SK-N-SH treated with all-trans-retinoic acid at 6 μM for 48 hours (cell line): ENCODE measurements around the gene CEP85.

Experiments
- ATAC-seq: fragments of 200-7000 bp; cut with Tn5 transposase; 3 replicates; pipeline ENCODE4 v1.9.1; 2020; ENCODE audit warnings: mild to moderate bottlenecking, moderate library complexity
- ARNTL ChIP-seq: fragments of 450-650 bp; formaldehyde crosslinking; IDR thresholded peaks from 2 replicates; pipeline ENCODE4 v1.5.0; 2020; ENCODE audit warnings: low read depth, mild to moderate bottlenecking, moderate library complexity, borderline replicate concordance
- BACH2 ChIP-seq: fragments of 250-450 bp; sonication (Bioruptor Pico); IDR thresholded peaks from 2 replicates; pipeline ENCODE4 v1.9.0; 2021; ENCODE audit warnings: mild to moderate bottlenecking, borderline replicate concordance
- CSDC2 ChIP-seq: fragments of 250-450 bp; sonication (Bioruptor Pico); IDR thresholded peaks from 2 replicates; pipeline ENCODE4 v1.5.0; 2020; ENCODE audit warnings: mild to moderate bottlenecking, moderate library complexity
- ESRRG ChIP-seq: fragments of 250-450 bp; sonication (Bioruptor Pico); IDR thresholded peaks from 2 replicates; pipeline ENCODE4 v1.6.1; 2021; ENCODE audit warnings: mild to moderate bottlenecking
- GLIS3 ChIP-seq: fragments of 250-450 bp; sonication (Bioruptor Pico); IDR thresholded peaks from 2 replicates; pipeline ENCODE4 v1.5.0; 2020; ENCODE audit warnings: mild to moderate bottlenecking, moderate library complexity
- ISL1 ChIP-seq: fragments of 250-450 bp; sonication (Bioruptor Pico); IDR thresholded peaks from 2 replicates; pipeline ENCODE4 v2.1.2; 2022; ENCODE audit warnings: mild to moderate bottlenecking, moderate library complexity
- OSR1 ChIP-seq: fragments of 250-450 bp; sonication (Bioruptor Pico); IDR thresholded peaks from 2 replicates; pipeline ENCODE4 v1.8.0; 2022; ENCODE audit warnings: moderate library complexity, mild to moderate bottlenecking, inconsistent platforms
- PPARA ChIP-seq: fragments of 250-450 bp; sonication (Bioruptor Pico); IDR thresholded peaks from 2 replicates; pipeline ENCODE4 v1.5.0; 2020; ENCODE audit warnings: mild to moderate bottlenecking, borderline replicate concordance
- RARB ChIP-seq: fragments of 250-450 bp; sonication (Bioruptor Pico); IDR thresholded peaks from 2 replicates; pipeline ENCODE4 v1.8.0; 2021; ENCODE audit warnings: mild to moderate bottlenecking, moderate library complexity
- SNAI2 ChIP-seq: fragments of 250-450 bp; sonication (Bioruptor Pico); IDR thresholded peaks from 2 replicates; pipeline ENCODE4 v1.5.0; 2020; ENCODE audit warnings: mild to moderate bottlenecking, moderate library complexity
- TCF4 ChIP-seq: fragments of 250-450 bp; sonication (Bioruptor Pico); IDR thresholded peaks from 2 replicates; pipeline ENCODE4 v1.8.0; 2021; ENCODE audit warnings: mild to moderate bottlenecking, moderate library complexity, borderline replicate concordance
- TOX ChIP-seq: fragments of 250-450 bp; sonication (Bioruptor Pico); IDR thresholded peaks from 2 replicates; pipeline ENCODE4 v1.8.0; 2021; ENCODE audit warnings: mild to moderate bottlenecking, moderate library complexity, borderline replicate concordance
- ZC3H10 ChIP-seq: fragments of 250-450 bp; sonication (Bioruptor Pico); IDR thresholded peaks from 2 replicates; pipeline ENCODE4 v1.5.1; 2021; ENCODE audit warnings: mild to moderate bottlenecking, moderate library complexity
- ZFP3 ChIP-seq: fragments of 250-450 bp; sonication (Bioruptor Pico); IDR thresholded peaks from 2 replicates; pipeline ENCODE4 v1.5.0; 2020; ENCODE audit warnings: mild to moderate bottlenecking, moderate library complexity
- ZFP30 ChIP-seq: fragments of 450-650 bp; formaldehyde crosslinking; IDR thresholded peaks from 2 replicates; pipeline ENCODE4 v1.5.0; 2022; ENCODE audit warnings: mild to moderate bottlenecking, moderate library complexity
- ZNF8 ChIP-seq: fragments of 450-650 bp; formaldehyde crosslinking; IDR thresholded peaks from 2 replicates; pipeline ENCODE4 v1.5.0; 2020; ENCODE audit warnings: mild to moderate bottlenecking, moderate library complexity
- TF ChIP-seq, protein P1 (sequence below): fragments of 250-450 bp; sonication (Bioruptor Pico); IDR thresholded peaks from 2 replicates; pipeline ENCODE4 v1.5.1; 2021; ENCODE audit warnings: mild to moderate bottlenecking, moderate library complexity
- TF ChIP-seq, protein P2 (sequence below): fragments of 250-450 bp; sonication (Bioruptor Pico); IDR thresholded peaks from 2 replicates; pipeline ENCODE4 v1.8.0; 2021; ENCODE audit warnings: low read depth, mild to moderate bottlenecking, moderate library complexity, borderline replicate concordance
- TF ChIP-seq, protein P3 (sequence below): fragments of 250-450 bp; sonication (Bioruptor Pico); IDR thresholded peaks from 2 replicates; pipeline ENCODE4 v1.5.1; 2020; ENCODE audit warnings: low read depth, mild to moderate bottlenecking, moderate library complexity
- TF ChIP-seq, protein P4 (sequence below): fragments of 250-450 bp; sonication (Bioruptor Pico); IDR thresholded peaks from 2 replicates; pipeline ENCODE4 v1.5.0; 2020; ENCODE audit warnings: mild to moderate bottlenecking, moderate library complexity
- TF ChIP-seq, protein P5 (sequence below): fragments of 250-450 bp; sonication (Bioruptor Pico); IDR thresholded peaks from 2 replicates; pipeline ENCODE4 v1.8.0; 2020; ENCODE audit warnings: mild to moderate bottlenecking, moderate library complexity, borderline replicate concordance

CEP85 gene

DNA sequence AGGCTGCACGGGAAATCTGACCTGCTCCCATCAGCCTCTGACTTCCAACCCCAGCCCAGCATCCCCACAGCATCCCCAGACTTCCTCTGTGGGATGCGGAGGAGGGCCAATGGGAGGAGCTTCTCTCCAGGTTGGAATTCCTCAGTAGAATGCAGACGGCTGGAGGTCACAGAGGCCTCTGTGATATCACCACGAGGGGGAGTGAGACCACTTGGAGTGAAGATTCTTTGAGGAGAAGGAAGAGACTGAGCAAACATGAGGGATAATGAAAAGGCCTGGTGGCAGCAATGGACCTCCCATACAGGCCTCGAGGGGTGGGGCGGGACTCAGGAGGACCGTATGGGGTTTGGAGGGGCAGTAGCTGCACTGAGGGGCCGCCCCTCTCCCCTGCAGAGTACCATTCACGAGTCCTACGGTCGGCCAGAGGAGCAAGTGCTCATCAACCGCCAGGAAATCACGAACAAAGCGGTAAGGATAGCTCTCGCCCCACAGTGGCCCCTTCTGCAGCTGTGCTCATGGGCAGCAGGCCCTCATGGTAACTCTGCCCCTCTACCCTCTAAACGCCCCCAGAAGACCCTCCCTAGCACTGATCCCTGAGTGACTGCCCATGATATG, 43.5 kb upstream of the CEP85 start, which contains the start of gene CATSPER4:
Gene CATSPER4 (plus strand): TSS at position 230 of the 615 bp plus-strand sequence. CDS start 26 bp downstream, at position 256.
- peak; percentile 66 for ATAC-seq
- TF ChIP-seq OSR1 (CRISPR knock-in tag) (no peak), PPARA (CRISPR knock-in tag) (no peak), ZFP3 (no peak), ISL1 (no peak), ESRRG (CRISPR knock-in tag) (no peak), ZNF8 (no peak), GLIS3 (no peak), TCF4 (CRISPR knock-in tag) (no peak), TOX (CRISPR knock-in tag) (no peak)
- TF ChIP-seq, protein P1, sequence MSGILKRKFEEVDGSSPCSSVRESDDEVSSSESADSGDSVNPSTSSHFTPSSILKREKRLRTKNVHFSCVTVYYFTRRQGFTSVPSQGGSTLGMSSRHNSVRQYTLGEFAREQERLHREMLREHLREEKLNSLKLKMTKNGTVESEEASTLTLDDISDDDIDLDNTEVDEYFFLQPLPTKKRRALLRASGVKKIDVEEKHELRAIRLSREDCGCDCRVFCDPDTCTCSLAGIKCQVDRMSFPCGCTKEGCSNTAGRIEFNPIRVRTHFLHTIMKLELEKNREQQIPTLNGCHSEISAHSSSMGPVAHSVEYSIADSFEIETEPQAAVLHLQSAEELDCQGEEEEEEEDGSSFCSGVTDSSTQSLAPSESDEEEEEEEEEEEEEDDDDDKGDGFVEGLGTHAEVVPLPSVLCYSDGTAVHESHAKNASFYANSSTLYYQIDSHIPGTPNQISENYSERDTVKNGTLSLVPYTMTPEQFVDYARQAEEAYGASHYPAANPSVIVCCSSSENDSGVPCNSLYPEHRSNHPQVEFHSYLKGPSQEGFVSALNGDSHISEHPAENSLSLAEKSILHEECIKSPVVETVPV (CRISPR knock-in tag): no peak
- TF ChIP-seq, protein P2, sequence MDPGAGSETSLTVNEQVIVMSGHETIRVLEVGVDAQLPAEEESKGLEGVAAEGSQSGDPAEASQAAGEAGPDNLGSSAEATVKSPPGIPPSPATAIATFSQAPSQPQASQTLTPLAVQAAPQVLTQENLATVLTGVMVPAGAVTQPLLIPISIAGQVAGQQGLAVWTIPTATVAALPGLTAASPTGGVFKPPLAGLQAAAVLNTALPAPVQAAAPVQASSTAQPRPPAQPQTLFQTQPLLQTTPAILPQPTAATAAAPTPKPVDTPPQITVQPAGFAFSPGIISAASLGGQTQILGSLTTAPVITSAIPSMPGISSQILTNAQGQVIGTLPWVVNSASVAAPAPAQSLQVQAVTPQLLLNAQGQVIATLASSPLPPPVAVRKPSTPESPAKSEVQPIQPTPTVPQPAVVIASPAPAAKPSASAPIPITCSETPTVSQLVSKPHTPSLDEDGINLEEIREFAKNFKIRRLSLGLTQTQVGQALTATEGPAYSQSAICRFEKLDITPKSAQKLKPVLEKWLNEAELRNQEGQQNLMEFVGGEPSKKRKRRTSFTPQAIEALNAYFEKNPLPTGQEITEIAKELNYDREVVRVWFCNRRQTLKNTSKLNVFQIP: no peak

DNA sequence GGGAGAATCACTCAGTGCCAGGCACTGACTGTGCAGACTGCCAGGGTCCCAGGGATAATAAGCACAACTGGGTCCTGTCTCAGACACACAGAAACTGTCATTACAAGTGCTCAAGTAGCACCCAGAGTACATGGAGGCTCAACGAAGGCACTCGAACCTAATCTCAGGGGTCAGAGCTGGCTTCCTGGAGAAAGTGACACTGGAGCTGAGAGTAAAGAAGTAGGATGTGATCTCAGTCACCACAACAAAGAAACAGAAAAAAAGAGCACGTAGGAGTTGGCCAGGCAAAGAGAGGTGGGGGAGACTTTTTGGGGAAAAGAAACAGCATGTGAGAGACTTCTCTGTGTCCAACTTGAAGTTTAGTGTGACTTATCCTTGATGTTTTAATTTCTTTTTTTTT, 42.3 kb upstream of the CEP85 start:
- TF ChIP-seq BACH2 (CRISPR knock-in tag): no peak
- TF ChIP-seq, protein P3, sequence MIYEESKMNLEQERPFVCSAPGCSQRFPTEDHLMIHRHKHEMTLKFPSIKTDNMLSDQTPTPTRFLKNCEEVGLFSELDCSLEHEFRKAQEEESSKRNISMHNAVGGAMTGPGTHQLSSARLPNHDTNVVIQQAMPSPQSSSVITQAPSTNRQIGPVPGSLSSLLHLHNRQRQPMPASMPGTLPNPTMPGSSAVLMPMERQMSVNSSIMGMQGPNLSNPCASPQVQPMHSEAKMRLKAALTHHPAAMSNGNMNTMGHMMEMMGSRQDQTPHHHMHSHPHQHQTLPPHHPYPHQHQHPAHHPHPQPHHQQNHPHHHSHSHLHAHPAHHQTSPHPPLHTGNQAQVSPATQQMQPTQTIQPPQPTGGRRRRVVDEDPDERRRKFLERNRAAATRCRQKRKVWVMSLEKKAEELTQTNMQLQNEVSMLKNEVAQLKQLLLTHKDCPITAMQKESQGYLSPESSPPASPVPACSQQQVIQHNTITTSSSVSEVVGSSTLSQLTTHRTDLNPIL: no peak
- TF ChIP-seq ISL1: no peak
- TF ChIP-seq GLIS3: no peak
- TF ChIP-seq TCF4 (CRISPR knock-in tag): no peak
- TF ChIP-seq OSR1 (CRISPR knock-in tag): no peak
- TF ChIP-seq, all 23 proteins: peak for 0
- ATAC-seq: no peak

DNA sequence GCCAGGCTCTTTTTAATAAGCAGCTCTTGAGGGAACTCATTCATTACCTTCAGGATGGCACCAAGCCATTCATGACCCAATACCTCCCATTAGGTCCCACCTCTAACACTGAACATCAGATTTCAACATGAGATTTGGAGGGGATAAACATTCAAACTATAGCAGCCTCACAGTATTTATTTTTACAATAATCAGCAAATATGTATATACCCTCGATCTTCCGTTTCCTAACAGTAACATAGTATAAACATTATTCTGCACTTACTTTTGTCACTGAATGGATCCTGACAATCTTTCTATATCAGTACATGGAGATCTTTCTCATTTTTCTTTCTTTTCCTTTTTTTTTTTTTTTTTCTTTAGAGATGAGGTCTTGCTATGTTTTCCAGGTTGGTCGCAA, 38.2 kb upstream of the CEP85 start:
- no peak for ATAC-seq
- no peak for TF ChIP-seq CSDC2 (CRISPR knock-in tag)
- TF ChIP-seq ARNTL (CRISPR knock-in tag): no peak
- TF ChIP-seq ZNF8: no peak
- no peak for TF ChIP-seq BACH2 (CRISPR knock-in tag)
- no peak for TF ChIP-seq OSR1 (CRISPR knock-in tag)
- no peak for TF ChIP-seq TOX (CRISPR knock-in tag)
- no peak for TF ChIP-seq ISL1
- TF ChIP-seq, protein P3: no peak
- no peak for TF ChIP-seq ZC3H10
- TF ChIP-seq PPARA (CRISPR knock-in tag): no peak
- no peak for TF ChIP-seq ESRRG (CRISPR knock-in tag)
- no peak for TF ChIP-seq ZFP30 (CRISPR knock-in tag)
- TF ChIP-seq, protein P4, sequence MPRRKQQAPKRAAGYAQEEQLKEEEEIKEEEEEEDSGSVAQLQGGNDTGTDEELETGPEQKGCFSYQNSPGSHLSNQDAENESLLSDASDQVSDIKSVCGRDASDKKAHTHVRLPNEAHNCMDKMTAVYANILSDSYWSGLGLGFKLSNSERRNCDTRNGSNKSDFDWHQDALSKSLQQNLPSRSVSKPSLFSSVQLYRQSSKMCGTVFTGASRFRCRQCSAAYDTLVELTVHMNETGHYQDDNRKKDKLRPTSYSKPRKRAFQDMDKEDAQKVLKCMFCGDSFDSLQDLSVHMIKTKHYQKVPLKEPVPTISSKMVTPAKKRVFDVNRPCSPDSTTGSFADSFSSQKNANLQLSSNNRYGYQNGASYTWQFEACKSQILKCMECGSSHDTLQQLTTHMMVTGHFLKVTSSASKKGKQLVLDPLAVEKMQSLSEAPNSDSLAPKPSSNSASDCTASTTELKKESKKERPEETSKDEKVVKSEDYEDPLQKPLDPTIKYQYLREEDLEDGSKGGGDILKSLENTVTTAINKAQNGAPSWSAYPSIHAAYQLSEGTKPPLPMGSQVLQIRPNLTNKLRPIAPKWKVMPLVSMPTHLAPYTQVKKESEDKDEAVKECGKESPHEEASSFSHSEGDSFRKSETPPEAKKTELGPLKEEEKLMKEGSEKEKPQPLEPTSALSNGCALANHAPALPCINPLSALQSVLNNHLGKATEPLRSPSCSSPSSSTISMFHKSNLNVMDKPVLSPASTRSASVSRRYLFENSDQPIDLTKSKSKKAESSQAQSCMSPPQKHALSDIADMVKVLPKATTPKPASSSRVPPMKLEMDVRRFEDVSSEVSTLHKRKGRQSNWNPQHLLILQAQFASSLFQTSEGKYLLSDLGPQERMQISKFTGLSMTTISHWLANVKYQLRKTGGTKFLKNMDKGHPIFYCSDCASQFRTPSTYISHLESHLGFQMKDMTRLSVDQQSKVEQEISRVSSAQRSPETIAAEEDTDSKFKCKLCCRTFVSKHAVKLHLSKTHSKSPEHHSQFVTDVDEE (CRISPR knock-in tag): no peak
- no peak for TF ChIP-seq SNAI2 (CRISPR knock-in tag)
- no peak for TF ChIP-seq TCF4 (CRISPR knock-in tag)
- TF ChIP-seq, protein P5, sequence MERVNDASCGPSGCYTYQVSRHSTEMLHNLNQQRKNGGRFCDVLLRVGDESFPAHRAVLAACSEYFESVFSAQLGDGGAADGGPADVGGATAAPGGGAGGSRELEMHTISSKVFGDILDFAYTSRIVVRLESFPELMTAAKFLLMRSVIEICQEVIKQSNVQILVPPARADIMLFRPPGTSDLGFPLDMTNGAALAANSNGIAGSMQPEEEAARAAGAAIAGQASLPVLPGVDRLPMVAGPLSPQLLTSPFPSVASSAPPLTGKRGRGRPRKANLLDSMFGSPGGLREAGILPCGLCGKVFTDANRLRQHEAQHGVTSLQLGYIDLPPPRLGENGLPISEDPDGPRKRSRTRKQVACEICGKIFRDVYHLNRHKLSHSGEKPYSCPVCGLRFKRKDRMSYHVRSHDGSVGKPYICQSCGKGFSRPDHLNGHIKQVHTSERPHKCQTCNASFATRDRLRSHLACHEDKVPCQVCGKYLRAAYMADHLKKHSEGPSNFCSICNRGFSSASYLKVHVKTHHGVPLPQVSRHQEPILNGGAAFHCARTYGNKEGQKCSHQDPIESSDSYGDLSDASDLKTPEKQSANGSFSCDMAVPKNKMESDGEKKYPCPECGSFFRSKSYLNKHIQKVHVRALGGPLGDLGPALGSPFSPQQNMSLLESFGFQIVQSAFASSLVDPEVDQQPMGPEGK (CRISPR knock-in tag): no peak
- TF ChIP-seq, protein P1 (CRISPR knock-in tag): no peak
- TF ChIP-seq GLIS3: no peak
- no peak for TF ChIP-seq RARB
